HG03280 (cell line): ENCODE data around the gene RAPGEF6.
"Not testable (repeated sequence)": the region's sequence is repeated elsewhere in the genome, so short reads cannot be mapped to it uniquely, and the experiment has no call there.

Source experiments
- ATAC-seq: cut with Tn5 transposase; IDR thresholded peaks from one replicate; pipeline ENCODE4 v1.9.1; 2021; ENCODE audit warnings: mild to moderate bottlenecking, moderate library complexity; ENCODE audit not compliant: unreplicated experiment

The RAPGEF6 gene

DNA sequence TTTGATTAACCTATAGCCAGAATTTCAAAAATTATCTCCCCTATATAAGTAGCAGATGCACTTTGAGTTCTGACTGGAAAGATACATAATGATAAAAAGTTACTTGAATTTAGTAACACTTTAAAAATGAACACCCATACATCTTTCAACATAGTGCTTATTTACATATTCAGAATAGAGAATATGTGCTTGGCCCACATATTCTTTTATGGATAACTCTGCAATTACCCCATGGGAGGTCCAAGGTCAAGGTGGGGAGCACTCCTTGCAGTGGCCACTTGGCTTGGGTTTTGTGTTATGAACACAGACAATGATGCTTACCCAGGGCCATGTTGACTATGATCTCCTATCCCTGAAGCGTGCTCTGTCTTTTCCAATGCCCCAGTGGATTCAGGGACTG is 201.9 kb downstream of the RAPGEF6 start:
- ATAC-seq = no peak

DNA sequence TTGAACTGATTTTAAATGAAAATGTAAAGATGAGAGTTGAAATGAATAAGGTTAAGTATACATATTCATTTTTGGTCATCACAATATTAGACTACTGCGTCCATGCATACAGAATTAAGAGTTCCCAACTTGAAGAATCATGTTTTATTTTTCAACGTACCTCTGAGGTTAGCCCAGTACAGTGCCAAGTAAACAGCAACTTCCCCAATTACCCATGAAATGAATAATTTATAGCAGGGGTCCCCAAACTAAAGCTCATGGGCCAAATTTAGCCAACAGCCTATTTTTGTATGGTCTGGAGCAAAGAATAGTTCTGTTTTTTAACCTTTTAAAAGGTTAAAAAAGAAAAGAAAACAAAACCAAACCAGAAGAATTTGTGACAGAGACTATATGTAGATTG is 203.2 kb downstream of the RAPGEF6 start:
- no peak for ATAC-seq

DNA sequence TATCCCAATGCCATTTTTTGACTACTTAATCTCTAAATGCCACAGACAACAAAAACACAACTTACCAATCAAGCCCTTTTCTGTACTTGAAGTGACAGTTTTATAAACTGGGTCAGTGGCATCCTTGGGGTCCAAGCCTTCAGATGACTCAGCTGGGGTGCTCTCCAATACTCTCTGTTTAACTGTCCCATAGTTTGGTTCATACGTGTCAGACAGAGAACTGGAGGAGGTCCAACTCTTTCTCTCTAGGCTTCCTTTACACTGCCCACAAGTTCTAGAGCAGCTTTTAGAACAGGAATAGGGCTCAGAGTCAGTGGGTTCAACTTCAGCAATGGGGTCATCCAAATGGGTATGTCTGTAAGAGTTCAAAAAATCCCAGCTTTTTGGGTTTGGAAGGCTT is 204.2 kb downstream of the RAPGEF6 start:
- ATAC-seq = no peak

DNA sequence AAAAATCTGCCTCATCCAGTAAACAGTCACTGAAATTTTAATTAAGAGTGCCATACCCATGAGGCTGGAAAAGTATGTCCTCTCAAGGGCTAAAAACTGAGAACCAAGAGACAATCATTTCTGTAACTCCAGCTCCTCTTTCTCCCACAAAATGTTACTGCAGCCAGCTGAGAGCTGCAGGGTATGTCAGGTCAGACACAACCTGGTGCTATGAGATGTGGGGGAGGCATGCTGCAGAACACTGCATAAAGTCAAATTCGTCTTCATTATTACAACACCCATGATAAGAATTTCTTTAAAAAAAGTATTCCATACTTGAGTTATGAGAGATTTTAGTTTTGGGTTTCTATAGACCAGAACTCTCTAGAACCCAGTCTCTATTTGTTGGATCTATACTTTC is 209.0 kb downstream of the RAPGEF6 start:
- ATAC-seq = no peak

DNA sequence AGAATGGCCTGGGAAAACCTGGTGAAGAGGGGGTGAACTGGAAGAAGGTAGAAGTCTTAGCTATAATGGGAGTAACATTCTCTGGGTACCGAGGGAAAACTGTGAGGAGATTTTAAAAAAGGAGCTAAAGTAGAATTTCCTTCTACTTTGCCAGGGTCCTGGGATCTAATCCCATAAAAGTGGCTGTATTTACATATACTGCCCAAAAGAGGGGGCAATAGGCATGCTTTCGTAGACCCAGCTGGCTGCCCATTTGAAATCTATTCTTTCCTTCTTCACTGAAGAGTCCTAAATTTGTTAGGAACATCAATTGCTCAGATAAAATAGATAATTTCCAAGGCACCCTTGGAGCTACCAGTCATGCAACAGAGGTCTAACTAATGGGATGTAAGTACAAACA is 212.0 kb downstream of the RAPGEF6 start:
- ATAC-seq = no peak

DNA sequence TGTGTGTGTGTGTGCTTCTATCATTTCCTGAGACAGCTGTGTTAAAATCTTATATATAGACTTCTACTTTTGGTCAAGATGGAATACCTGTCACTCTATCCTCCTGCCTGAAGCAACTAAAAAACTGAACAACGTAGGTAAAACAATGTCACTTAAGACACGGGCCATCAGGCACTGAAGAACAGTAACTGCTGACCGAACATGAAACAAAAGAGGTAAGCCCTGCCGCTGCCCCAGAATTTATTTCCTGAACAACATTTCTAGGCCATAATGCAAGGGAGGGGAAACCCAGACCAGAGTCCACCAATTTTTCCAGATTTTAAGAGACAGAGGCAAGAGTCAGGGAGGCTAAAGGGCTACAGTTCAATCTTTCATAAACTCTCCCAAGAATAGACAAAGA is 215.2 kb downstream of the RAPGEF6 start:
- no peak for ATAC-seq

DNA sequence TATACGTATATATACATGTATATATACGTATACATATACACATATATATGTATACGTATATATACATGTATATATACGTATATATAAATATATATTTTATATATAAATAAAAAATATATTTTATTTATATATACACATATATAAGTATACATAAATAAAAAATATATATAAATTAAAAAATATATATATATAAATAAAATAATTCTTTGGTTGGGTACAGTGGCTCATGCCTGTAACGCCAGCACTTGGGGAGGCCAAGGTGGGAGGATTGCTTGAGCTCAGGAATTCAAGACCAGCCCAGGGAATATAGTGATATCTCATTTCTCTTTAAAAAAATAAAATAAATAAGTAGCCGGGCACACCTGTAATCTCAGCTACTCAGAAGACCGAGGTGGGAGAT is 216.2 kb downstream of the RAPGEF6 start:
- no peak for ATAC-seq

DNA sequence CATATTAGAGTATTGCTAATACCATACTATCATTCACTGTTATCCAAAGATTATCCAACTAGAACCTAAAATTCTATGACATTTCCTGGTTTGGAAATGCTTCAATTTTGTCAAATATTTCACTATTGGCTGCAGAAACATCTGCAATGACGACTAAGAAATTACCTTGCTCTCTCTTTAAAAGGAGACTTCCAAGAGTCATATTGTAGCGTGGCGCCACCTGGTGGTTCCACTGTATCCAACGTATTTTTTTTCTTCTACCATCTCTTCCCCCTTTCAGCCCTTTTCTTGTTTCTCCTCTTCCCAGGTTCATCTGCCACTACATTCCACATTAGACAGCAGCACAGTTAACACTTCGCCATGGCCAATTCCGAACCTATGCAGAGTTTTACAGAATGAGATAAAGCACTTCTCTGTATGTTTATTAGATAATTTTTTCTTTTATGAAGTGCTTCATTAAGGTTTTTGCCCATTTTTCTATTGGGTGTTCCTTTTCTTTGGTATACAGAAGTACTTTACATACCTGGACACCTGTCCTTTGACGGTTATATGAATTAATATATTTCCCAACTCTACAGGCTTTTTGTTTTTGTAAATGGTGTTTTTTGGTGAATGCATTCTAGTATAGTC is 217.7 kb downstream of the RAPGEF6 start:
- peak; percentile 43 for ATAC-seq

DNA sequence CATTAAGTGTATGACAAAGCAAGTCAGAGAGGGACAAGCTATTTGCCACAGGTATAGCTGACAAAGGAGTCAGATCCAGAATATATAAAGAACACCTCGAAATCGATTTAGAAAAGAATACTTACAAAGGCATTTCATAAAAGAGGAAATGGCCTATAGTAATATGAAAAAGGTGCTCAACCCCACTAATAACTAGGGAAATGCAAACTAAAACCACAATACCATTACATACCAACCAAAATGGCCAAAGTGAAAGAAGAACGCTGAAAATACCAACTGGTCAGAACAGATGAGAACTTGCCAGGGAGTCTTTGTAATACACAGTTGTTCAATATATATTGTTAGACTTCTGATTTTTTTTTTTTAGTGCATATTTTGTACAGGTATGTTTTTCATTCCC is 218.3 kb downstream of the RAPGEF6 start:
- ATAC-seq = peak; percentile 76

DNA sequence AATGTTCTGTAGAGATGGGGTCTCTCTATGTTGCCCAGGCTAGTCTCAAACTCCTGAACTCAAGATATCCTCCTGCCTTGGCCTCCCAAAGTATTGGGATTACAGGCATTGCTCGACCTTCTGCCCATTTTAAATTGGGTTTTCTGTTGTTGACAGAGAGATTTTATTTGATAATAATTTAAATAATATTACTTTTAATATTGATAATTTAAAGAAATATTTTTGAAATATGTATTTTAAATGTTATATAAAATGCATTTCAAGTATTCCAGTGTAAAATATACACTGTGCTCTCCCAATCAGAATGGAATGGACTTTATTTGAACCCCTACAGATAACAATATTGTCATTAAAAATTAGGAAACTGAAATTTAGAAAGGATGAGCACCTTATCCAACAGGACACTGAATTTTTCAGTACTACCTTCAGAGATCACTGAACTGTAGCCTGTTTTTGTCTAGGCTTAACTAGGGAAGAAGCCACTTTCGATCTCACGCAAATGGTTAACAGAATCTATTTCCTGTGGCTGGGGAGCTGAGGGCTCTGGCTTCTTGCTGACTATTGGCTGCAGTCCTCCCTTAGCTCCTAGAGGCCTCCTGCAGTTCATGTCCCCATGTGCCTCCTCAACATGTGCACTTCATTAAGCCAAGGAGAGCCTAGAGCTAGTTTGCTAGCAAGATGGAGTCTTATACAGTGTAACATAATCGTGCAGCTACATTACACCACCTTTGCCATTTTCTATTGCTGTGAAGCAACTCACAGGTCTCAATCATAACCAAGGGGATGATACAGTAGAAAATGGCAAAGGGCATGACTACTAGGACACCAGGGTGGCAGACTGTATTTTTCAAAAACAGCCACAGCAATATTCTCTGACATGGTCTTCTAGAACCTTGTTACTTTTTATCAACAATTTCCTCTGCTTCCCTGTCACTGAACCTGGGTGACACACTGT is 221.1 kb downstream of the RAPGEF6 start:
- ATAC-seq = peak; percentile 35

DNA sequence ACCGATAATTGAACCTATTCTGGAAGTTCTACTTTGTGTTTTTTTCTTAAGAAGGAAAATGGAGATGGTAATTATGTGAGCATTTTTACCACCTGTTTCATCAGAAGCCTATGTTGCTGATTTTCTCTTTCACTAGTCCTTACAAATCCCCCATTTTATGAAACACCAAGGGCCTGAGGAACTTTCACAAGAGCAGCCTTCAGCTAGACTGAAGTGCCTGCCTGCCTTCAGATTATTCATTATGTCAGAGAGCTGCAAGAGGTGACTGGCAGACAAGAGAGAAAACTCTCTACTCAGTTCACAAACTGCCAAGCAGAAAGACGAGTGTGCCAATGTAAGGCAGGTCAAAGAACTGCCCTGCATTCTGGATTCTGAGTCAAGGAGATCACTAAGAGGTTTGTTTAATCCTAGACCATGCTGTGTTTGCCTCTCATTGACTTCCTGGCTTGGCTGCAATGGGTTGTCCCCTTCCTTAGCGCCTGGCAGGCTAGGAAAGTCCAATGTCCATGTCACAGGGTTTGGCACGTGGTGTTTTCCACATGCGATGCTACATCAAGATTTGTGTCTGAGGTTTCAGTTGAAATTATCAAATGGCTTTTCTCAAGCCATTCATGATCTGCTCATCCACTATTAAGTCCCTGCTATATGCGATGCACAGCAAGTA is 227.9 kb downstream of the RAPGEF6 start:
- no peak for ATAC-seq

DNA sequence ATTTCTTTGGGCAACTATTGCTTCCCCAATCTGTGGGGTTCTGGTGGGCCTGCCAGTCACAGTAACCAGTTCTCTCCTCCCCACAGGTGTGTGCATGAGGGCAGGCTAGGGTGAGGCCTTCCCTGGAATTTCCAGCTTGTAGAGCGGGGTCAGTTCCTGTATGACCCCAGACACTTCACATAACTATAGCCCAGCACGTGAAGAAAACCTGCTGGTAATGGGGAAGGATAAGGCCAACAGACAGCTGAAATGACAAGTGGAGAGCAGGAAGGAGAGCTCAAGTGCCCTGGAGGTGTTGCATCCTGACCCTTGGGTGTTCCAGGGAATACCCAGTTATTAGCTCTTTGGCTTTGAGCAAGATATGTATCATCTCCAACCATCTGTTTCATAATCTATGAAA is 229.0 kb downstream of the RAPGEF6 start:
- ATAC-seq = no peak

DNA sequence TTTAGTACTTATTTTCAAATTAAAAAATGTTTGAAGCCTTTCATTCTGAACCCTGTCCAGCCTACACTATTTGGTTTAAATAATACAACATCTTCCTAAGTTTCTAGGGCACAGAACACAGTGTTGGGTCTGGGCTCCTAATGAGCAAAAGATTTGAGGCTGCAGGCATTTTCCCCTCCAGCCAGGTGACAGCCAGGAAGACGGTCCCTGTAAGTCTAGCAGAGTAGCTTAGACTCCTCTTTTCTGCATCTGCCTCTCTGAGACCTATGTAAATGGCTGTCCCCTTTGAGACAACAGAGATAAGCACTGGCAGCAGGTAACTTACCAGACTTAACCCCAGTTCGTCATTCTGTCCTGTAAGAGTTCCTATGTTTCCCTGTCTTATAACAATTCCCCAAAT is 229.4 kb downstream of the RAPGEF6 start:
- ATAC-seq = no peak

DNA sequence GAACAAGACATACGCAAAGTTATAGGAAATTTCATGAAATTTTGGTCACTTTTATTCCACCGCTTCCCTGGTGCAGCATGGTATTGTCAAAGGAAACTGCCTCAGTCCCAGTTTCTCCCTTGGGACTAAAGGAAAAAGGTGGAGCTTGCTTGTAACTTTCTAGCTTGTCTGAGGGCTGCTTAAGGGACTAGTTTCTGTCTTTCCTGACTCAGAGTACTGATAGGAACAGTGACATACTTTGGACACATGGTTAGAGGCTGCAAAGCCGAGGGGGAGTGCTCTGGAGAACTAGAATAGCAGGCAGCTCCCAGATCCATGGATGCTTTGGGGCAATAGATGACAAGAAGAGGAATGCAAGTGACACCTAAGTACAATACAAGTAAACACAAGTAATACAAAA is 234.4 kb downstream of the RAPGEF6 start:
- ATAC-seq = no peak

DNA sequence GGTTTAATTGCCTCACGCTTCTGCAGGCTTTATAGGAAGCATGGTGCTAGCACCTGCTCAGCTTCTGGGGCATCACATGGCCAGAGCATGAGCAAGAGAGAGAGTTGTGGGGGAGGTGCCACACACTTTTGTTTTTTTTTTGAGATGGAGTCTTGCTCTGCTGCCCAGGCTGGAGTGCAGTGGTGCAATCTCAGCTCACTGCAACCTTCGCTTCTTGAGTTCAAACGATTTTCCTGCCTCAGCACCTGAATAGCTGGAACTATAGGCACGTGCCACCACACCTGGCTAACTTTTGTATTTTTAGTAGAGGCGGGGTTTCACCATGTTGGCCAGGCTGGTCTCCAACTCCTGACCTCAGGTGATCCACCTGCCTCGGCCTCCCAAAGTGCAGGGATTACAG is 236.0 kb downstream of the RAPGEF6 start:
- not testable (repeated sequence) for ATAC-seq

DNA sequence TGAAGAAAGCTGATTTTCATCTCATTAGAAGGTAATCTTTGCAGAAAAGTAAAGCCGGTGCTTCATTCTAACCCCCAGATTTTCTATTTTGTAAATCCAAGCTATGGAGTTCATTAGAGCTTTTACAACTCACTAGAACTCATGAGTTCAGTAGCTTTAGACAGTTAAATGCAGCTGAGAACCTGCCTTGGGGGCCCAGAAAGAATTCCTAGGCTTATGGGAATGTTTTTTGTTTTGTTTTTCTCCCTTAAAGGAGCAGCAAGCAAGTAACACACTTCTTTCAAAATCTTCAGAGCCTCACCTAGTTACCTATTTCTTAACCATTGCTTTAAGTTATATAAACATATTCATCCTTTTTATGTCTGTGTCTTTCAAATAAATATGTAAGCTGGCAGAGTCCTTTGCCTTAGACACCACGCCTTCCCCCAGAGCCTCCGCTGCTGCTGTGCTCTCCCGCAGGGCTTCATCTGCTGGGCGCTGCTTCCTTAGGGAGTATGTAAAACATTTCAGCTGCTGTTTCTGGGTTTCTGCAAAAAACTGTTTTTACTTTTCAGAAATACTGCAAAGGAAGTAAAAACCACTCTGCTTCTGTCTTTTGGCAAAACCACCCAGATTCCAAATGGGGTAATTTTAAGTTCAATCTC is 238.3 kb downstream of the RAPGEF6 start:
- ATAC-seq = no peak

DNA sequence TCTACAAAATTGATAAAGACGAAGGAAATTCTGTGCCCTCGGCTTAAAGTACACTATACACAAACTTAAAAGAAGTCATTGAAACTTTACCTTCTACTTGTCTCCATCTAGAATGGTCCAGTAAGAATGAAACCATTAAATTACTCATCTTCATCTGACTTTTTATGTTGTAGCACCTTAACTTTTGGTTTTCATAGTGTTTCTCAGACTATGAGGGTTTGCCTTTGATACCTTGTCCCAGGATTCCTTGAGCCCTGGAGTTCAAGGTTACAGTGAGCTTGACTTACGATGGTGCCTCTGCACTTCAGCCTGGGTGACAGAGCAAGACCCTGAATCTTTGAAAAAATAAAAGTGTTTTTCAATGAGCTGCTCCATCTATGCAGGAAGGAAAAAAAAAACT is 239.0 kb downstream of the RAPGEF6 start:
- ATAC-seq = peak; percentile 80

DNA sequence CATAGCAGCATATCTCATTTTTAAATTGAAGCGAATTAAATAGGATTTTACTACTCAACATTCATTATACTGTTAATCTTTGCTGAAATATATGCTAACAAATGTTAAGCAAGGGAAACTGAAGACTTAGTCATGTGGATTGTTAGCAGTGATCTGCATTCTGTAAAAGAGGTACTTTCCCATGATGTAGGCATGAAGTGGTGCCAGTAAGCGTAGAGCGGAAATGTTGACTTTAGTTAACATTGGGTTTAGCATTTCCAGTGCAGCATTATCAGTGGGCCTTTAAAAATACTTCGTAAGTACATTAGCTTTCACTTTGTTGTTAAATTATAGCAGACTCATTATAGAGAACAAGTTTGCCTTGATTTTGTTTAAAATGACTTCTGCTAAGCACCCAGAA is 240.9 kb downstream of the RAPGEF6 start:
- peak; percentile 60 for ATAC-seq

DNA sequence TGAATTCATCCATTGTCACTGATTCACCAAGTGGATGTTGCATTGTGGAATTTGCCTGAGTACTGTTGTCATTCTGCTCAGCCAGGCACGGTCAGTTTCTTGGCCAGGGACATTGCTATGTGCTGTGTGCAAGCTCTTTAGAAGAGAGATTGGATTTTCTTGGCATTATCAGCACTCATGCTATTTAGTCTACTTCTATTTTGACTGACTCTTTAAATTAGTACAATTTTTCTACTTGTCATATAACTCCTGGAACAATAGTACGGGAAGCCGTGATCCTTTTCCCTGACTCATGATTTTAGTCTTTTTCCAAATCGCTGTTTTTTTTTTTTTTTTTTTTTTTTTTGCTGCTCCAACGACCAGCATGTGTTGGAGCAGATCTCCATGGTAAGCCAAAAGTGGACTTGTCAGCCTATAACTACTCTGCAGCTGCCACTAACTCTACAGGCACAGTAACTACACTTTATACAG is 241.5 kb downstream of the RAPGEF6 start:
- no peak for ATAC-seq

DNA sequence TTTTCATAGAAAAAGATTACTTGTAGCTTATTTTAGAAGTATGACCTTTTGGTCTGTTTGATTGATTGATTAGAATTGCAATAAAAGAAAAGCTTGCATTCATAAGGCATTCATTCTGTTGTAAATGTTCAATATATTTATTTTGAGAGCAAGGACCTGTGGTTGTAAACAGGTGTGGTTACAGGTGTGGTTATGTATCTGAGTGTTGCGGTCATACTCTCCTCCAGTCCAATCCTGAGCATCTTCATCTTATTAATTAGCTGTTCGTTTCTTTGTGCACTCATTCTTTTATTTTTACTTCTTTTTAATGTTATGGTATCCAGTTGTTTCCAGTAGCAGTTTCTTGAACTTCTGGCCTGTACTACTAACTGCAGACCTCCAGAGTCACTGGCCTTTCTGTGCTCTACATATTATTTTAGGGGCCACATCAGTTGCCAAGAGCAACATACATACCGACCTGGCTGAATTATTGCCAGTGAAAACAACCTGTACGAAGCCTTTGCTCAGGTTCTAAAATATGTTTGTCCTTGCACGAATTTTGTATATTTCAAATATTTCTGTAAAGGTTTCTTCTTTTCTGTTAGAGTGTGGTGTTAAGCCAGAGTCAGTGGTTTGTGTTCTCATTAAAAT is 242.4 kb downstream of the RAPGEF6 start:
- ATAC-seq = no peak

DNA sequence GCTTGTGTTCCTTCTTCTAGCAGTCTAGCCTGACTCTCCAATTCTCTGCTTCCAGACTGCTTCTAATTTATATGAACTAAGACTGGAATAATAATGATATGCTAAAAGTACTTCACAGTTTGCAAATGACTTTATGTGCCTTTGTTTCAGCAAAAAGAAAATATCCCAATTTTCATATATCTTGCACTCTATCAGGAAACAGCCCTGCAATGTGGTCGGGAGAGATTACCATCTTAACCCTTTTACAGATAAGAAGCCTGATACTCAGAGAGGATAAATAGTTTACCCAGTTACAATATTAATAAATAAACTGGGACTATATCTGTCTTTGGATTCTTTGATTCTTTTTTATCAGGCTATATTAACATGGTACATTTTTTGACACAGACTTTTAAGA is 245.2 kb downstream of the RAPGEF6 start:
- no peak for ATAC-seq
